K562 (cell line): ENCODE measurements around the gene MYRFL. TPM values are rescaled to one million over a fixed set of nuclear protein-coding genes. Genes with fewer than 3 reads are reported as not detected.

Experiments
- CBX5 ChIP-seq: IDR thresholded peaks from 2 replicates; pipeline ENCODE4 v1.6.1; 2014; ENCODE audit warnings: low read depth, borderline replicate concordance
- DEAF1 ChIP-seq: fragments of 450-650 bp; formaldehyde crosslinking; IDR thresholded peaks from 2 replicates; pipeline ENCODE4 v1.4.0; 2020; ENCODE audit warnings: mild to moderate bottlenecking, moderate library complexity
- LCOR ChIP-seq: sonication (generic); formaldehyde crosslinking; IDR thresholded peaks from 2 replicates; pipeline ENCODE4 v1.8.0; 2022; ENCODE audit warnings: mild to moderate bottlenecking, missing genetic modification reagents
- NKRF ChIP-seq: fragments of 450-650 bp; IDR thresholded peaks from 2 replicates; pipeline ENCODE4 v1.6.1; 2016; ENCODE audit warnings: borderline replicate concordance
- RAD21 ChIP-seq, 2 experiments: fragments of 250-450 bp in 1 of 2; fragments of 450-650 bp in 1 of 2; sonication (Bioruptor Pico) in 1 of 2; formaldehyde crosslinking in 1 of 2; IDR thresholded peaks in 1 of 2; conservative IDR thresholded peaks in 1 of 2; 2 replicates each; pipeline versions ENCODE4 v1.4.0 to v1.8.0; 2020 to 2022; ENCODE audit warnings: mild to moderate bottlenecking in 2 of 2, moderate library complexity in 1 of 2
- SMC3 ChIP-seq: conservative IDR thresholded peaks from 2 replicates; pipeline ENCODE4 v1.6.1; 2011; ENCODE audit warnings: low read depth, low read length, improper control_type of control experiment; ENCODE audit not compliant: insufficient read depth
- polyA plus RNA-seq, 8 experiments: library from polyadenylated mRNA; depleted of rRNA in 4 of 8; stranded (reverse) in 5 of 8; unstranded in 3 of 8; fragments of >200 nt; fragmentation: Nextera tagmentation in 2 of 8; fragmentation: Illumina TruSeq in 1 of 8; extraction: Ambion mirVana in 2 of 8; extraction: Trizol in 1 of 8; gene quantifications; 2 replicates each; pipeline versions ENCODE4 v1.2.1 to v1.2.3, GENCODE V29; 2011 to 2014; ENCODE audit warnings: inconsistent platforms in 1 of 8, missing spikeins in 1 of 8
- total RNA-seq, 7 experiments: library from RNA; depleted of rRNA in 6 of 7; stranded (reverse); fragments of >200 nt in 6 of 7; fragmentation: Illumina TruSeq in 2 of 7; extraction: Trizol in 2 of 7; gene quantifications; 2 replicates each; pipeline versions ENCODE4 v1.2.1 to v1.2.3, GENCODE V29; 2011 to 2021; ENCODE audit warnings: low replicate concordance in 1 of 7

Gene MYRFL
- total and polyA plus RNA-seq, 9 of the 15 experiments (the other 6 are each of a cell fraction or from before 2014, with no cell fraction given): not detected

GRCh38 chr12:69879007-69879960 lies 54.3 kb downstream of the MYRFL start (continued):
- TF ChIP-seq SMC3 (peak; percentile 85), RAD21 (CRISPR knock-in tag; conservative IDR thresholded peaks at IDR 0.05 in 1 of 2, IDR thresholded peaks at IDR 0.05 in 1 of 2) (peak; percentile 86 to 94), CBX5 (no peak), NKRF (no peak), LCOR (CRISPR knock-in tag) (no peak; the same call in 1 of the 2 replicates), DEAF1 (CRISPR knock-in tag) (peak; percentile 81)
